HG03558 (cell line): ENCODE data around the gene MRPL1.
"Not testable (repeated sequence)": the region's sequence is repeated elsewhere in the genome, so short reads cannot be mapped to it uniquely, and the experiment has no call there.

ENCODE experiments used
- ATAC-seq: cut with Tn5 transposase; IDR thresholded peaks from one replicate; pipeline ENCODE4 v1.9.1; 2021; ENCODE audit warnings: moderate number of reproducible peaks; ENCODE audit not compliant: unreplicated experiment; ENCODE audit errors: extremely low read depth

Gene MRPL1

DNA sequence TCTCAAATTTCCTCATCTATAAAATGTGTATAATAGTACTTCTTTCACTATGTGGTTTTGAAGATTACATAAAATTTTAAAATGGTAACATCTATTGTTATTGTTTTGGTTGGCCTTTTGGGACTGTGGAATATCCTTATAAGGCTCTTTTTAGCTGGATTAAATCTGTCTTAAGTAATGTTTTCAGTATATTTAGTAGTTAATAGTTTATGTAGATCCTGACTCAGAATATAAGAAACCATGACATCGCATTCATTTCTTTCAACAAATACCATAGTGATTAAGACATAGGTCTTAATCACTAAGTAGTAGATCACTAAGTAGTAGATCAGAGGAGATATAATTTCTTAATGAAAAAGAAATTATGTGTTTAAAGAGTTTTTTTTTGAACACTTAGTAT is 48.5 kb downstream of the MRPL1 start:
- no peak for ATAC-seq

DNA sequence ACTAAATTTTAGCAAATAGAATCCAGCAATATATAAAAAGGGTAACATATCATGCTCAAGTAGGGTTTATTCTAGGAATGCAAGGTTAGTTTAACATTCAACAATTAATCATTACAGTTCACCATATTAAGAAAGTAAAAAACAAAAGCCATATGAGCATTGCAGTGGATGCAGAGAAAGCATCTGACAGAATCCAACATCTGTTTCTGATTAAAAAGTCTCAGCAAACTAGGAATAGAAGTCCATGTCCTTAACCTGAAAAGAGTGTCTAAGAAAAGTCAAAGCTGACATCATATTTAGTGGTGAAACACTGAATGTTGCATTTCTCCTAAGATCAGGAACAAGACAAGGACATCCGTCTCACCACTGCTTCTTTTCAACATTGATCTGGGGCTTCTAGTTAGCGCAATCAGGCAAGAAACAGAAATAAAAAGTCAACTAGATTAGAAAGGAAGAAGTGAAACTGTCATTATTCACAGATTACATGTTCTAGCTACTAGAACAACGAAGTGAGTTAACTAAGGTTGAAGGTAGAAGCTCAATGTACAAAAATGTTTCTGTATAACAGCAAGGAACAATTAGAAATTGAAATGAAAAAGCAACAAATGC is 49.3 kb downstream of the MRPL1 start:
- ATAC-seq: peak; percentile 83

DNA sequence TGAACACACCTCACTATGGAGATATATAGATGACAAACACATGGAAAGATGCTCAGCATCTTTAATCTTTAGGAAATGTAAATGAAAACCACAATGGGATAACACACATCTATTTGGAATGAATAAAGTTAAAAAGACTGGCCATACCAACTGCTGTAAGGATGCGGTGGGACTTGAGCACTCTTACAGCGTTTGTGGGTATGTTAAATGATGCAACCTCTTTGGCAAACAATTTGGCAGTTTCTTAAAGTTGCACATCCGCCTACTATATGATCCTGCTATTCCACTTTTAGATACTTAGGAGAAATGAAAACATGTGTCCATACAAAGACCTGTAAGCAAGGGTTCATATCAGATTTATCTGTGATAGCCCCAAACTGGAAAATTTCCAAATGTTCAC is 50.7 kb downstream of the MRPL1 start:
- ATAC-seq: no peak

DNA sequence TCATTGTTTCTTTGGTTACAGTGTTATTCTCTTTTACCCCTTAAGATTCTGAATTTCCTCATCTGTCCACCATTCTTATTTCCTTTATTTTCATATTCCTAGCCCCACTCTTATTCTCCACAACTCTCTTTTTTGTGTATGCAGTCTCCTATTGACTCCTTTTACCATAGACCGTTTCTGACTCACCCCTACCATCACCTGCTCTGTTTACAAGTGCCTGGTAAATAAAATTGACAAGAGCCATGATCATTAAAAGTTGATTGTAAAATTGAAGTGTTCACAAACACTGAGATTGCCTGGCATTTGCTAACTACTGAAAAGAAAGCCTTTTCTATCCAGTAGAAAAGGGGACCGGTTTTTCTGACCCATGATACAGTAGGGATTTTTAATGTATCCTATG is 54.4 kb downstream of the MRPL1 start:
- ATAC-seq: no peak

DNA sequence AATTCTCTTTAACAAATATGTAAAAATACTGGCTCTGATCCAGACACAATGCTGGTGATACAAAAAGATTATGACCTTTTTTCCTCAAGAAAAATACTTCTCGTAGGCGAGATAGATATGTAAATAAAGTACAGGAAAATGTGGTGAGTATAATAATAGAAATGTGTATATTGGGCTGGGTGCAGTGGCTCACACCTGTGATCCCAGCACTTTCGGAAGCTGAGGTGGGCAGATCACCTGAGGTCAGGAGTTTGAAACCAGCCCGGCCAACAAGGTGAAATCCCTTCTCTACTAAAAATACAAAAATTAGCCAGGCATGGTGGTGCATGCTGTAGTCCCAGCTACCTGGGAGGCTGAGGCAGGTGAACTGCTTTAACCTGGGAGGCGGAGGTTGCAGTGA is 55.0 kb downstream of the MRPL1 start:
- no peak for ATAC-seq

DNA sequence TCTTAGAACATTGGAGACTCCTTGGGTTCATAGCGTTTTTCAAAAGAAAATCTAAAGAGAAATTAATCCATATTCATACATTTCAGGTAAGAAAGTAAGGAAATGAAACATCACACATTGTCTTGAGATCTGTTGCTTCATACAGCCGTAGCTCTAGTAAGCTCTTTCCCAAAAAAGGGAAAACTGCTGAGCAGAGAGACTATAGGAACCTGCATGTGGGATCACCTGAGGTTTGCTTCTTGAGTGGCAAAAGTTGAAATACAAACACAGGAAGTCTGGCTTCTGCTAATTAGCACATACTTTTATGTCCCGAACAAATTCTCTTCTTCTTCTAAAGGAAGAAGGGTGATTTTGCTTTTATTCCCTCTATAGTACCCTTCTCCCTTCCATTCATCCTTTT is 57.7 kb downstream of the MRPL1 start:
- ATAC-seq: no peak

DNA sequence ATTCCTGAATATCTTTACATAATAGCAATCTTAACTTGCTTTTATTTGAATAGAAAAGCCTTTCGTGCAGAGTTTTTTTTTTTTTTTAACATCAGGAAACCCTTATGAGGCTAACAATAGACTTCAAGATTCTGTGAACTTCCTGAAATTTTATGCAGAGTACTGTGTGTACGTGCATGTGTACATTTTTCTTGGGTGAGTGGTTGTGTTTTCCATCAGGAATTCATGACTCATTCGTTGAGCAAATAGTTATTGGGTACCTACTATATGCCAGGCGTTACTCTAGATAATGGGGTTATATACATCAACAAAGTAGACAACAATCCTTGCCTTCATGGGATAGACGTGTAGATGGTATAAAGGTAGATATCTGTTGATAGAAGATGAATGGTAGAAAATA is 59.1 kb downstream of the MRPL1 start:
- ATAC-seq: no peak

DNA sequence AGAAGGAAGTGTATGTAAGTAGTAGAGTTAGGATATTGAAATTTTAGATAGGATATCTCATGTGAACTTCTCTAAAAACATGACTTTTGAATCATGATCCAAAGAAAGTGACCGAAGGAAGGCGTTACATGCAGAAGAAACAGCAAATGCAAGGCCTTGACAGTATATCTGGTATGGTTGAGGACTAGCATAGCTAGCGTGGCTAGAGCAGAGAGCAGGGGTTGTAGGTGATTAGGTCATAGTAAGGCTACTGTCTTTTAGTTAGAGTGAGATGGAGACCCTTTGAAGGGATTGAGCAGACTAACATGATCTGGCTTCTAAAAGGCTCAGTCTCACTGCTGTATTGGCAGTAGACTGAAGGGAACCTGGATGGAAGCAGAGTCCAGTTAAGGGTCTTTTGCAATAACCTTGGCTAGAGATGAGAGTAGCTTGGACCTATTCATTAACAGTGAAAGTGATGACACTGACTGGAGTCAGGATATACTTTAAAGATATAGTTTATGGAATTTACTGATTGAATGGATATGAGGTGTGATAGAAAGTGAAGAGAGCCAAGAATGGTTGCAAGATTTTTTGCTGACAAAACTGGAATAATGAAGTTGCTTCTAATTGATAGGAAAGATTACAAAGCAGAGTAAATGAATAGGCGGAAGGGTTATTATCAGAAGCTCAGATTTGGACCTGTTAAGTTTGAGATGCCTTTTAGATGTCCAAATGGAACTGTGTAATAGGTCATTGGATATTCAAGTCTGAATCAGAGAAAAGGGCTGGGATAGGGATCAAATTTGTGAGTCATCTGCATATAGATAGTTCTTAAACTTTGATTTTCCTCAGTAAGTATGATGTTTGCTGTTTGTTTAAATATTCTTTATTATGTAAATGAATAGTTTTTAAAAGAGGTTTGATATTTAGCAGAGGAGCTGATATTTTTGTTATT is 59.8 kb downstream of the MRPL1 start:
- ATAC-seq: no peak

DNA sequence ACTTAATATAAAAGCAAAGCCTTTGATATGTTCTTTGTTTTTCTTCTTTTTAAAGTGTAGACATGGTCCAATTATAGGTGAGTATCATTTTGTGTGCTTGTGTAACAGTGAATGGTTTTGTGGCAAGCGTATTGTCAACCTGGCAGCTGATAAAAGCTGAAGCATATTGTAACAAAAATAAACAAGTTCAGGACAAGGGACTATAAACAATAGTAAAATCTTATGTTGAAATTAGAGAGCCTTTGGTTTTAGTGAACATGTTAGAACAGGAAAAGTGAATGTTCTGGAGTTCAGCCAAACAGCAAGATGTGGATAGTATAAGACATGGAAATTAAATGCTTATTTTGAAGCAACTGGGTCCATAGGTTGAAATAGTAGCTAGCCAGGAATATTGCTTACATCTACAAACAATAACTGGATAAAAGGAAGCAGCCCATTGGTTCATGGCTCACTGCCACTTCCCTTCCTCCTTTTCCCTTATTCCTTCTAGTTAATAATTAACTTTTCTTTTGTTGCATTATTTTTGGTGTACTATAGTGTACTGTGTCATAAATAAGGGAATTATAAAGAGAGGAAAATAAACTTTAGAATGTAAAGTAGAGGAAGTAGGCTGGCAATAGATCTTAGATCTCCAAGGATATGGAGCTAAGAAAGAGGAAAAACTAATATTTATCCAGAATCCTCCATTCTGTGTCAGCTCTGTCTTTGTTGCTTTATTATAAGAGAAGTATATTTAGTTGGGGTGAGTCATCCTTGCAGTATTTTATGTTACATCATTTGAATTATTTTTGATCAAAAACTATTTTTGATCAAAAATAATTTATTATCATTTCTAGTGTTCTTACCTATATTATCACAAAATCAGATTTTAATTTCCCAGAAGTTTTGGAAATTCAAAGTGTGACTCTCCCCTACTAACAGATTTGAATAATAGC is 65.6 kb downstream of the MRPL1 start:
- no peak for ATAC-seq

DNA sequence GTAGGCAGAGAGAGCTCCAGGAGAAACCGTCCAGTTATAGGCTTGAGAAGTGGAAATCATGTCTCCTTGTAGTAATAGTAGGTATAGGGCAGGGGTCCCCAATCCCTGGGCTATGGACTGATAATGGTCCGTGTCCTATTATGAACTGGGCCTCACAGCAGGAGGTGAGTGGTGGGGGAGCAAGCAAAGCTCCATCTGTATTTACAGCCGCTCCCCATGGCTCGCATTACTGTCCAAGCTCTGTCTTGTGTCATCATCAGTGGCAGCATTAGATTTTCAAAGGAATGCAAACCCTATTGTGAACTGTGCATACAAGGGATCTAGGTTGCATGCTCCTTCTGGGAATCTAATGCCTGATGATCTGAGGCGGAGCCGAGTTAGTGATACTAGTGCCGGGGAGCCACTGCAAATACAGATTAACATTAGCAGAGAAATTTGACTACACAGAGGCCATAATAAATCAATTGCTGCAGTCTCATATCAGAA is 67.6 kb downstream of the MRPL1 start:
- no peak for ATAC-seq

DNA sequence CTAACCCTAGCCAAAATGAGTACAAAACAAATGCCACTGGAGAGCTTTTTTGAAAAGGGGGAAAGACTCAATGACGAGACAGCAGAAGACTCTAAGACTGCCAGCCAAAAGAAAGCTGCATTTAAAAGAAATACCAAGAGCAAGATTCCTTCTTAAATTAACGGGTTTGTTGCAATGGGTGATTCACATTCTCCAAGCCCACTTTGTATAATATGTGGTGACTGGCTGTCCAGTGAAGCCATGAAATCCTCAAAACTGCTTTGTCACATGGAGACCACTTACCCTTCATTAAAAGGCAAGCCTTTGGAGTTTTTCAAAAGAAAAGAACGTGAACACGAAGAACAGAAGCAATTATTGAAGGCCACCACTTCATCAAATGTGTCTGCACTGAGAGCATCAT is 68.2 kb downstream of the MRPL1 start:
- no peak for ATAC-seq

DNA sequence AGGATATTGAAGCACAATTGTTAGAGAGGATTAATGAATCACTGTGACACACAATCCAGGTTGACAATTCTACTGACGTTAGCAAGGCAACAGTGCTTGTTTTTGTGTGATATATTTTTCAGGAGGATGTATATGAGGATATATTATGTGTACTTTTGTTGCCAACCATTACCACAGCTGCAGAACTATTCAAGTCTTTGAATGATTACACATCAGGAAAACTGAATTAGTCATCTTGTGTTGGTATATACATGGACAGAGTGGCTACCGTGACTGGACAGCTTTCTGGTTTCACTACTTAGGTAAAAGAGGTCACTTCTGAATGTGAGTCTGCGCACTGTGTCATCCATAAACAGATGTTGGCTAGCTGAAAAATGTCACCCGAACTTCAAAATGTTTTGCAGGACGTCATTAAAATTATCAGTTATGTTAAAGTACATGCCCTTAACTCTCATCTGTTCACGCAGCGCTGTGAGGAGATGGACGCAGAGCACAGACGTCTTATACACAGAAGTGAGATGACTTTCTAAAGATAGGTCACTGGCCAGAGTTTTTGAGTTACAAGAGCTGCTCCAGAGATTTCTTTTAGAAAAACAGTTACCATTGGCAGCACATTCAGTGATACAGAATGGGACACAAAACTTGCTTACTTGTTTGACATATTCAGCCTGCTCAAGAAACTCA is 69.0 kb downstream of the MRPL1 start:
- ATAC-seq: no peak

DNA sequence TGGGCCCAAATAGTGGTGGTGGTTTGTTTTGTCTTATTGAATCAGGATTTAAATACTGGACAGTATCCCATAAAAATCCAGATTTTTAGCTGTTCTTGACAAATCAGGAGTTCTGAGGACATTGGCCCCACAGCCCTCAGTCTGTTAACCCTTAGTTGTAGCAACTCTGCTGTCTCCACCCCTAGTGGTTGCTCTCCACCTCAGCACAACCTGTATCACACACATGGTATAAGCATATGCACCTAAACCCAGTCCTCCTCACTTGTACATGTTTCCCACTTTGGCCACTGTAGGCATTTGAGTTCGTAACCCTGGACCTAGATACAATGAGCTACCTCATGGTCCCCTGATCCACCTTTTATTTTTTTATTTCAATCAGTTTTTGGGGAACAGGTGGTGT is 75.9 kb downstream of the MRPL1 start:
- ATAC-seq: no peak

DNA sequence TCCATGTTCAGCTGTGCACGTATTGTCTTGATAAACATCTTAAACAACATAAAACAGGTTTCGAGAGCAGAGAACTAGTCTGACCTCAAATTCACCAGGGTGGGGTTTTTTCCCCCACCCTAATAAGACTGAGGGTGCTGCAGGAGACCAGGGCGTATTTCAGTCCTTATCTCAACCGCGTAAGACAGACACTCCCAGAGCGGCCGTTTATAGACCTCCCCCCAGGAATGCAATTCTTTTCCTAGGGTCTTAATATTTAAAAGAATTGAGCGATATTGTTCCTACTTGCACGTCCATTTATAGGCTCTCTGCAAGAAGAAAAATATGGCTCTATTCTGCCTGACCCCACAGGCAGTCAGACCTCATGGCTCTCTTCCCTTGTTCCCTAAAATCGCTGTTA is 83.3 kb downstream of the MRPL1 start:
- not testable (repeated sequence) for ATAC-seq

DNA sequence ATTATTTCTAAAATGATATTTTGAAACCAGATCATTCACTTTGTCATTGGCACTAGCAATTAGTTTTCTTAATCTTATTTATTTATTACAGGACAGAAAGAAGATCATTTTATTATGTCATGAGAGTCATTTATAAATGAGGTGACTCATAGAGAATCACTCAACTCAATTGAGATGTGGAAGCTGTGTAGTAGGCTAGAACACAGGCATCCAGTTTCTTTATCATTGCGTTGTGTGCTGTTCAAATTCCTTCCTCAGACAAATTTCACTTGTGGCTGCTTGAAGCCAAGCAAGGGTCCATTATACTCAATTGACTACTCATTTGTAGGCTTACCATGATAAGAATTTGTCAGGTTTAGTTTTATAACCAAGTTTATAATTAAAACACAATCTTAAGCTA is 87.6 kb downstream of the MRPL1 start:
- ATAC-seq: no peak

DNA sequence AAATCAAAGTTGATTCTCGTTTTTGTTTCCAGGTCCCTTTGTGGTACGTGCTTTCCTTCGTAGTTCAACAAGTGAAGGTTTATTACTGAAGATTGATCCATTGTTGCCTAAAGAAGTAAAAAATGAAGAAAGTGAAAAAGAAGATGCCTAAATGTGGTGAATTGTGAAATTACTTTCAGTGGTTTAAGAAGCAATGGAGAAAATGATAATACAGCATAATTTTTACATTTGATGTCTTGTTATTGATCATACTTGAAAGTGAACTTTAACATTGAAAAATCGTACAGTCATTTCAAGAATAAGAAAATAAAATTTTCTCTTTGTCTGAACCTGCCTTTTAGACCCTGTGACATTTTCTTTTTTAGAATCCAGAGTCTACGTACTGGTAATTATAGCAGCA is 89.8 kb downstream of the MRPL1 start:
- no peak for ATAC-seq

DNA sequence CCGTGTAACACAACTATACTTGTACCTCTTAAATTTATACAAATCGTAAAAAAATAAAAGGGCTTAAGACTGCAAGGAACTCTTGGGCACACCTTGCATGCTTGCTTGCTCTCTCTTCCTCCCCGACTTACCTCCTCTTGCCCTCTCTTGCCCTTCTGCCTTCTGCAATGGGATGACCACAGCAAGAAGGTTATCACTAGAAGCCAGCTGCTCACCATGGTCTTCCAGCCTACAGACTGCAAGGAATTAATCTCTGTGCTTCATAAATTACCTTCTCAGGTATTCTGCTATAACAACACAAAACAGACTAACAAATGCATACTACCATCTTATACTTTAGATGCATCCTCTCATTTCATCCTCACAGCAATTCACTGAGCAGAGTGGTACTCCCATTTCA is 92.1 kb downstream of the MRPL1 start:
- ATAC-seq: no peak

DNA sequence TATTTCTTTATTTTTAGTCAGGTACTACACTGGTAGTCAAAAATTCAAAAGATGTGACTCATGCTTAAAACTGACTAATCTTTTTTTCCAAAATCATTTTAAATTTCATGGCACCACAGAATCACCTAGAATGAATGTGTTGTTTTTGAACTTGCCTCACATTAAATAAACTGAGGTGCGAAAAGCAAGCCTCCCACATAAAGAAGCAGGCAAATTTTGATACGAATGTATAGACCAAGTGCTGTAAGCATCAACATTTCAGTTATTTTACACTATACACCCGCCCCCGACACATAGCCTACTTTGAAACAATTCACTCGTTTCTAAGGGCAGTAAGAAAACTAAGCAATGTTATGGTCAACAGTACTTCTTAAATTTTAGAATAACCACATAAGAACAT is 94.3 kb downstream of the MRPL1 start:
- no peak for ATAC-seq

DNA sequence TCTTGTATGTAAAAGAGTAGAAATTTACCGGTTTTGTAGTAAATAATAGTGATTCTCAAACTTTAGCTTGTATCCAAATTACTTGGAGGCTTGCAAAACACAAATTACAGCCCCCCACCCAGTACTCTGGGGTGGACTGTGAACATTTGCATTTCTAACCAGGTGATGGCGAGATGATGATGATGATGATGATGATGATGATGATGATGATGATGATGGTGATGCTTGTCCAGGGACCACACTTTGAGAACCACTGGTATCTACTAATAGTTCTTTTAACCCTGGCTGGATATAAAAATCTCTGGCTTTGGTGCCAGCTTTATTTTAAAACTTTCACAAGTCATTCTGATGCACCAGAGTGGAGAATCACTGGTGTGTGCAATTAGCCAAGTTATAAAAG is 96.3 kb downstream of the MRPL1 start:
- no peak for ATAC-seq
